ENCODE data around the gene SAMD4A. TPM values are rescaled to one million over a fixed set of nuclear protein-coding genes. Genes with fewer than 3 reads are reported as not detected.

SAMD4A gene
- total RNA-seq, 2 donors from 2014 or later: 80.4 to 236 TPM

DNA sequence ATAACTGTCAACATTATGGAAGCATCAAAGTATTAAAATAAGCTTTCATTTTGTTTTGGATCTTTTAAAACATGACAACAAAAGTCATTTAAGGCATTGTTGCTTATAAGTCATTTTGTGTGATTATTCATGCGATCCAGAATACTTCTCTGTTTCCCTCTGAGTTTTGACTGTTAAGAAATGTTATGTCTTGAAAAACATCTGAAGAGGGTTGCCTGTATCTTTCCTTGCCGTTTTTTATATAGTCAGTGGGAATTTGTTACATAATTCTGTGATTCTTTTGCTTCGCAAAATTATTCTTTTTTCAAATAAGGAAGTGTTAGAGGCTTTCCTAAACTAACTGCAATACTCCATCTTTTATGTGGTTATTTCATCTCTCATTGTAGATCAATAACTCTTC is 78.7 kb downstream of the SAMD4A start:
- intact Hi-C loops (cut with DNase I): no loop called here
- DNase-seq (ENCODE audit: low spot score): no peak

GRCh38 chr14:54646626-54647025 is 79.7 kb downstream of the SAMD4A start:
- DNase-seq (ENCODE audit: low spot score): no peak

DNA sequence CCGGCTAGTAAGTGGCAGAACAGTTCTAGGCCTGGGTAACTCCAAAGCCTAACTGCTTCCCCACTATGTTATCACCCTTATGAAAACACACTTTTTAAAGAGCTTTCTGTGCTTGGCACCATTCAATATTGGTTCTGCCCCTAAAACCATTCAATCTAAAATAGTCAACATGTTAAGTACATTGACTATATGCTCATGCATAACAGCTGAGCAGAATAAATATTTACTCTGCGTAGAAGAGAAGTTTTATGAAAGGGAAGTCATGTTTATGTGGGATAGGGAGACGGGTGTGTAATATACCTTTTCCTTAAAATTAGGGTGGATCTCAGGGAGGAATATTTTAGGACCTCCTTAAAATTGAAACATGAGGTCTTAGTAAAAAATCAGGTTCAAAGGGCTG is 80.5 kb downstream of the SAMD4A start:
- intact Hi-C loops (cut with DNase I): no loop called here
- DNase-seq (ENCODE audit: low spot score): no peak

More at GRCh38 chr14:54646626-54647025, 79.7 kb downstream of the SAMD4A start:
- intact Hi-C loops (cut with DNase I): no loop called here

GRCh38 chr14:54649056-54649455 is 82.1 kb downstream of the SAMD4A start:
- DNase-seq (ENCODE audit: low spot score): no peak
- intact Hi-C loops (cut with DNase I): no loop called here

DNA sequence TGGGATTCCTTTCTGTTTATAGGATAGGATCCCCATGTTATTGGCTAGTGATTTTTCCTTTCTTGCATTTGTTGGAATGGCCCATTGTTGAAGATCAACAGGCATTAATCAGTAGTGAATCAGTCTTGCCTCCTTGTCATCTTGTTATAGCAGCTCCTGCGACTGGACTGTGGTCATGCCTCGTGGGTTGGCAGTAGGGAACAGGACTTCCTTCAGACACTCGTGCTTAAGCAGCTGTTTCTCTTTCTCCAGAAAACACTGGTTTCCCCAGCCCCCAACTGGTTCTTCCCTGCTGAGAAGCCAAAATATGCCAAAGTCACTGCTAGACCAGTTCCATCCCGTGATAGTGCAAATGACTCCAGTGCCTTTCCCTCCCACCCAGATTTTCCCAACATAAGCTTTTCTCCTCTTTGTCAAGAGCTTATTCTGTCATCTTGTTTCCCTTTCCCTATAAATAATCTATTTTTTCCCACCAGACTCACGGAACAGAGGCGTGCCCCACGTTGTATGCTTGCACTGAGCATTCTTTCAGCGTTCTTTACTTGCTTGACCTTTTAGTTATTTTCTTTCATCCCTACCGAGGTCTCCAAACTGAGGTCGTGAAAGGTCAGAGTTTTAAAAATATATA is 83.5 kb downstream of the SAMD4A start:
- intact Hi-C loops (cut with DNase I): loop anchor here in 1 of 2 donors (5.0 kb wide), 1 partner anchor 37 kb away; no protein-coding TSS in a partner anchor
- peak; percentile 87 for DNase-seq (ENCODE audit: low spot score)

GRCh38 chr14:54650959-54651351 is 84.0 kb downstream of the SAMD4A start:
- DNase-seq (ENCODE audit: low spot score): no peak
- intact Hi-C loops (cut with DNase I): loop anchor here in 1 of 2 donors (5.0 kb wide), 1 partner anchor 36 kb away; no protein-coding TSS in a partner anchor

DNA sequence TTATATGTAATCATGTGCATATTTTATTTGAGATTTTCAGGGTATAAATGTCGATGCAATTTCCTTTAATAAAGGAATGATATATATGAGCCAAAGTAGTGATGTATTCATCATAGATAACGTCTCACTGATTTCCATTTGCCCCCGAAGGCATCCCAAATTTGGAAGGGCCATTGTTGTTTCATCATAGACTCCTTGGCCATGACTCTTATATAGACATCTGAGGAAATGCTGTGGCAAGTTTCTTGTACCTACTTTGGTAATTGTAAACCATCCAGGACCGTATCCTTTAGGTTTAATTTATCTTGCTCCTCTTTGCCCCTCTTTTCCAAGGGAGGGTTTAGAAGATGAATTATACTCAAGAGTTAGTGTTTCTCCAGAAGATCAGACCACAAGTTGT is 84.7 kb downstream of the SAMD4A start:
- intact Hi-C loops (cut with DNase I): loop anchor here in 1 of 2 donors (5.0 kb wide), 1 partner anchor 36 kb away; no protein-coding TSS in a partner anchor
- DNase-seq (ENCODE audit: low spot score): no peak

DNA sequence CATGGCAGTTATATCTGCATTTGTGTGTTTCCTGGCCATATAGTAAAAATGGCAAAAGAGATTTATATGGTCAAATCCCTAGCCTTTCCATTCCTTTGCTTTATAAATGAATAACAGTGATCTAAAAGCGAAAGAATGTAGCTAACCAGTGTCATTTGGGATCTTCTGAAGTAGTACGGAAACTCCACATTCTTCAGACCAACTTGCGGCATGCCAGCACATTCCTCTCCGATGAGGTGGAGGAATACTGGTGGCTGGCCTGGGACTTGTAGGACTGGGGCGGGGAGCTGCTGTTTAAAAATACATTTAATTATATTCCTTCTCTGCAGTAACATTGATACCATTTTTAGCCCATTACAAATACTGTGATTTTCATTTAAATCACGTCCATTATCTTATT is 85.3 kb downstream of the SAMD4A start:
- intact Hi-C loops (cut with DNase I): loop anchor here in 1 of 2 donors (5.0 kb wide), 1 partner anchor 35 kb away; no protein-coding TSS in a partner anchor
- peak; percentile 95 for DNase-seq (ENCODE audit: low spot score)

DNA sequence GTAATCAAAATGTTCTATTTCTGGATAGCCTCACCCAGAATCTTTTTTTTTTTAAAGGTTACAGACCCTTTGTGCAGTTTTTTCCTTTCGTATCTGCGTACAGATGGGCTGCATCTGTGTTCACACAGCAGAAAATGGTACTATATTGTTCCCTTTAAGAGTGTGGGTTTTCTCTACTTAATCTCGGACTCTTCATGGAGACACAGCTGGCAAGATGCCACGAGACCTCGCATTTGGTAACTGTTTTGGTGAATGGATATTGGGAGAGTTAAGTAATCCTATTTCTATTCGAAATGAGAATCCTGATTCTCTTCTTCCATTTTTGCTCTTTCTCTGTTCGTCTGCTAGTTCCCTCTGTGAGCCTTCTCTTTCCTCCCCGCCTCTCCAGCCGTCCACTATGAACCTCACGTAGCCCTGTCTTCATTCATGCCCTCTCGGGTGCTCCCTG is 85.7 kb downstream of the SAMD4A start:
- intact Hi-C loops (cut with DNase I): loop anchor here in 1 of 2 donors (5.0 kb wide), 1 partner anchor 35 kb away; no protein-coding TSS in a partner anchor
- DNase-seq (ENCODE audit: low spot score): no peak

DNA sequence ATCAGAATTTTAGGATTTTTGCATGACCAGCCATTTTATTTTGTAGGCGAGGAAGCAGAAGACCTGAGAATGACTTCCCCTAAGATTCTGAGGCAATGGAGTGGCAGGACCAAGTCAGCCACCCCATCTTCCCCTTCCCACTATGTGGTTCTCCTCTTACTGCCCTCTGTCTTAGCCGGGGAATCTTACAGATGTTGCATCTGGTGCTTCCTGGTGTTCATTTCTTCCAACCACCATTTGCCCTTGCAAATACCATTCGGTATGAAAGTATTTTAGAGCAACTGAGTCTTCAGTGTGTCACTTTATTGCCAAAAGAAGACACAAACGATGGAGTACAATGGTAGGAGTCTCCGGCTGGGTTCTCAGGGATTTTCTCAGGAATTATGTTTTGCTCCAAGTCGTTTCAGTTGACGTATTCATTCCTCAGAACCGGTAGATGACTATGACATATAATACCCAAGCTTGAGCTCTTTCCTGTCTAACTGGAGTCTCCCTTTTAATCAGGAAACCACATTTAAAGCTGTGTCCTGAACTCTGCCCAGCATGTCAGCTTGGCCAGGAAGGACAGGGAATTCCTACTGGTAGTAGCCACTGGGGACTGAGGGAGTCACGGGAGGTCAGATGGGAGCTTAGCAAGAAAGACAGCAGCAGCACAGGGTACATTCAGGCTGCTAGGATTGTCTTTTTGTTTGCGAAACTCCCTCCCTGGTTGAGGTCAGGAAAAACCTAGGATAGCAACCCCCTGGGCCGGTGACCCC is 87.0 kb downstream of the SAMD4A start:
- intact Hi-C loops (cut with DNase I): loop anchor here in 1 of 2 donors (5.0 kb wide), 1 partner anchor 33 kb away; no protein-coding TSS in a partner anchor
- peak; percentile 88 for DNase-seq (ENCODE audit: low spot score)

DNA sequence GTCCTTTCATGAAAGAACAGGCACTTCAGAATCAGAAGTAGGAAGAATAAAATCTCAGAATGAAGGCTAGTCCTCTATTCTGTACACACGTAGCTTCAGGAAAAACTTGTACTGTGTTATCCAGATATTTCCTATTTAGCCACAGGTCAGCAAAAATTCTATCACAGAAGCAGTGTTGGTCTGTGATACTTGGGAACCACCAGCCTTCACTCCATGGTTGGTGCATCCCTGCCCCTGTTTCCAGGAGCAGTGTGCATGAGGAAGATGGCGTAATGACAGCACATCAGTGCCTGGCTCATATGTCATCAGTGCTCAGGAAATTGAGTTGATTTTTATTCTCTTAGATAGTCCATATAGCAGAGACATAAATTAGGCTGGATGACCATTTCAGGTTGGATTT is 87.7 kb downstream of the SAMD4A start:
- intact Hi-C loops (cut with DNase I): loop anchor here in 1 of 2 donors (5.0 kb wide), 1 partner anchor 33 kb away; no protein-coding TSS in a partner anchor
- no peak for DNase-seq (ENCODE audit: low spot score)

- no peak for DNase-seq (ENCODE audit: low spot score)
- intact Hi-C loops (cut with DNase I): no loop called here
Measured at GRCh38 chr14:54658836-54659235, 91.9 kb downstream of the SAMD4A start.

GRCh38 chr14:54659365-54659764 is 92.4 kb downstream of the SAMD4A start:
- intact Hi-C loops (cut with DNase I): no loop called here
- DNase-seq (ENCODE audit: low spot score): no peak

DNA sequence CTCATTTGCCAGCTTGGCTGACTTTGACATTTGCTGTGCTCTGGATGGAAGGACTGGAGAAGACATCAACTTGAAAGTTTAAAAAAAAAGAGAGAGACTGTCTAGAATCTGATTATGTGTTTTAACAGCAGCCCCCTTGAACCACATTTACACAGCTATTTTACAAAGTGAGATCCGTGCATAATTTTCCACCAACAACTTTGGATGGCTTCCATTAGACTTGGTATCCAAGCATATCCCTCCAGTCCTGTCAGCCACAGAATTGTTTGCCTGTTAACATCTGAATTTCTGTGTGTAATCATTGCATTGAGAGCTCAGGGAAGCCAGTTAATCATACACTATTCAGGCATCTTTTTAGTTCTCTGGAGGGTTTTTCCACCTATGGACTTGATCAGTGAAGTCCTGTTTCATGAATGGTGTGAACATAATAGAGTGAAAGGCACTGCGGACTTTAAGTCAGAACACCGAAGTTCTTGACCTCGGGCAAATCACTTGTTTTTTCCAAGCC is 93.7 kb downstream of the SAMD4A start:
- intact Hi-C loops (cut with DNase I): no loop called here
- no peak for DNase-seq (ENCODE audit: low spot score)

- intact Hi-C loops (cut with DNase I): no loop called here
- no peak for DNase-seq (ENCODE audit: low spot score)
Measured at GRCh38 chr14:54662491-54663133, 95.7 kb downstream of the SAMD4A start.

- intact Hi-C loops (cut with DNase I): no loop called here
- DNase-seq (ENCODE audit: low spot score): no peak
Measured at GRCh38 chr14:54664961-54665360, 98.0 kb downstream of the SAMD4A start.

GRCh38 chr14:54665946-54666345 is 99.0 kb downstream of the SAMD4A start:
- intact Hi-C loops (cut with DNase I): no loop called here
- DNase-seq (ENCODE audit: low spot score): no peak

GRCh38 chr14:54667026-54667744 is 100.3 kb downstream of the SAMD4A start:
- intact Hi-C loops (cut with DNase I): no loop called here
- no peak for DNase-seq (ENCODE audit: low spot score)

DNA sequence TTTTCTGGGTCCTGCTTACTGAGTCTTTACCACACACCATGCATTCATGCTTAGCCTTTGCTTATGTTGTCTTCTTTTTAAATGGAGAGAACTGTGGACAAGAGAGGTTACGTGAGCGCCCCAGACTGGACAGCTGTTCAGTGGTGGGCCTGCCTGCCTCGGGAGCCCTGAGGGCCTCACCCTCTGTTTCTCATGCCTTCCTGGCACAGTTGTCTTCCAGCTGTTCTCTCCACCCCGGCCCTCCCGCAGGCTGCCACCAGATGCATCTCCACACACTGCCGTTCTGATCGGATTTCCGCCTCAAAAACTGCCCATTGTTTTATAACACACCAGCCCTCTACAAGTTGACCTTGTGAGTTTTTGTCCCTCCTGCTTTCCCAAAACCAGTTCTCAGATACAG is 100.8 kb downstream of the SAMD4A start:
- intact Hi-C loops (cut with DNase I): no loop called here
- no peak for DNase-seq (ENCODE audit: low spot score)

All from posterior vena cava (tissue), 2 donors.